ENCODE results near the gene OTUD1.

Gene OTUD1

DNA sequence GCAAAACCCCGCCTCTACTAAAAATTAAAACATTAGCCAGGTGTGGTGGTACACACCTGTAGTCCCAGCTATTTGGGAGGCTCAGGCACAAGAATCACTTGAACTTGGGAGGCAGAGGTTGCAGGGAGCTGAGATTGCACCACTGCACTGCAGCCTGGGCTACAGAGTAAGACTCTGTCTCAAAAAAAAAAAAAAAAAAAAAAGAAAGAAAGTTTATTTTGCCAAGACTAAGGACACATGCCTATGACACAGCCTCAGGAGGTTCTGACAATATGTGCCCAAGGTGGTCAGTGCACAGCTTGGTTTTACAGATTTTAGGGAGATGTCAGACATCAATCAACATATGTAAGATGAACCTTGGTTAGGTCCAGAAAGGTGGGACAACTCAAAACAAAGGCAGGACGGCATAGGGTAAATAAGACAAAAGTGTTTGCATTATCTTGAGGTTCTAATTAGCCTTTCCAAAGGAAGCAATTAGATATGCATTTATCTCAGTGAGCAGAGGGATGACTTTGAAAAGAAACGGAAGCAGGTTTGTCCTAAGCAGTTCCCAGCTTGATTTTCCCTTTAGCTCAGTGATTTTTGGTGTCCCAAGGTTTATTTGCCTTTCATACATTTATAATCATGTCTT lies 20.7 kb upstream of the OTUD1 start:
- no peak for DNase-seq (ENCODE audit: extremely low read depth, insufficient read length)
- H3K4me3 ChIP-seq (replicated peaks; ENCODE audit: low read depth, low read length) = no peak overlapping the region
- TF ChIP-seq, protein P1, sequence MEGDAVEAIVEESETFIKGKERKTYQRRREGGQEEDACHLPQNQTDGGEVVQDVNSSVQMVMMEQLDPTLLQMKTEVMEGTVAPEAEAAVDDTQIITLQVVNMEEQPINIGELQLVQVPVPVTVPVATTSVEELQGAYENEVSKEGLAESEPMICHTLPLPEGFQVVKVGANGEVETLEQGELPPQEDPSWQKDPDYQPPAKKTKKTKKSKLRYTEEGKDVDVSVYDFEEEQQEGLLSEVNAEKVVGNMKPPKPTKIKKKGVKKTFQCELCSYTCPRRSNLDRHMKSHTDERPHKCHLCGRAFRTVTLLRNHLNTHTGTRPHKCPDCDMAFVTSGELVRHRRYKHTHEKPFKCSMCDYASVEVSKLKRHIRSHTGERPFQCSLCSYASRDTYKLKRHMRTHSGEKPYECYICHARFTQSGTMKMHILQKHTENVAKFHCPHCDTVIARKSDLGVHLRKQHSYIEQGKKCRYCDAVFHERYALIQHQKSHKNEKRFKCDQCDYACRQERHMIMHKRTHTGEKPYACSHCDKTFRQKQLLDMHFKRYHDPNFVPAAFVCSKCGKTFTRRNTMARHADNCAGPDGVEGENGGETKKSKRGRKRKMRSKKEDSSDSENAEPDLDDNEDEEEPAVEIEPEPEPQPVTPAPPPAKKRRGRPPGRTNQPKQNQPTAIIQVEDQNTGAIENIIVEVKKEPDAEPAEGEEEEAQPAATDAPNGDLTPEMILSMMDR (IDR thresholded peaks at IDR 0.05; ENCODE audit: insufficient read depth, low read length, poor library complexity, severe bottlenecking) = no peak
- no peaks in the 10 kb centered on the region for H3K36me3 ChIP-seq (ENCODE audit: control insufficient read depth, insufficient read depth, low read length)
- no peaks in the 10 kb centered on the region for H3K27me3 ChIP-seq (replicated peaks; ENCODE audit: control insufficient read depth, insufficient read depth, low read length)

DNA sequence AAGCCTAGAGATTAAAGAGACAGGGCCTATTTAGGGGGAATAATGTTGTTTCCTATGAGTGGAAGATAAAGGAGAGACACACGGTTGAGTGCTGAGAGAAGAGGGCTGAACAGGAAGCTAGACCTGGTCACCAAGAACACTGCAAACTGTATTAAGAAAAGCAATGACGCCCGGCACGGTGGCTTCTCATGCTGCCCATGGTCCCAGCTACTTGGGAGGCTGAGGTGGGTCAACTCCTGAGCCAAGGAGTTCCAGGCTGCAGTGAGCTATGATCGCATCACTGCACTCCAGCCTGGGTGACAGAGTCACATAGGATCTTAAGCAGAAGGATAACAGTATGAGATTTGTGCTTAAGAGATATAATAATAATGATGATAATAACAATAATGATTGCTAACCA lies 19.7 kb upstream of the OTUD1 start:
- no peaks in the 10 kb centered on the region for H3K27me3 ChIP-seq (replicated peaks; ENCODE audit: control insufficient read depth, insufficient read depth, low read length)
- no peak for DNase-seq (ENCODE audit: extremely low read depth, insufficient read length)

DNA sequence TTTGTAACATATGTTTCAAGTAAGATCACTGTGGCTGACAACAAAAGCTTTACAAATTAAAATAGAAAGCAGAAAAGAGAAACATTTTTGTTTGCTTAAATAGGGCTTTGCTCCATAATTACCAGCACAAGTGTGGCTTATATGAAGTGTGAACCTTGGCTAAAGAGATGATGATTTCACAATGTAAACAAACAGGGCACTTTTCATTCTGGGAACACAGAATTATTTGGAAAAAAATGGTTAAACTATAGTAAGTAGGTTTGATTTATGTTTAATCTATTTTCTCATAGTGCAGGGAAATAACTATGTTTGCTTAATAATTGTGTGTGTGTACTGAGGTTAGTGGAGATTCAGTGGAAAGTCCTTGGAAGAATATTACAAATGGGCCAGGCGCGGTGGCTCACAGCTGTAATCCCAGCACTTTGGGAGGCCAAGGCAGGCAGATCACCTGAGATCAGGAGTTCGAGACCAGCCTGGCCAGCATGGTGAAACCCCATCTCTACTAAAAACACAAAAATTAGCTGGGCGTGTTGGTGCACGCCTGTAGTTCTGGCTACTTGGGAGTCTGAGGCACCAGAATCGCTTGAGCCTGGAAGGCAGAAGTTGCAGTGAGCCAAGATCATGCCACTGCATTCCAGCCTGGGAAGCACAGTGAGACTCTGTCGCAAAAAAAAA lies 19.1 kb upstream of the OTUD1 start:
- no peaks in the 10 kb centered on the region for H3K36me3 ChIP-seq (ENCODE audit: control insufficient read depth, insufficient read depth, low read length)
- TF ChIP-seq, protein P1 (IDR thresholded peaks at IDR 0.05; ENCODE audit: insufficient read depth, low read length, poor library complexity, severe bottlenecking) = no peak
- no peak for DNase-seq (ENCODE audit: extremely low read depth, insufficient read length)
- H3K4me3 ChIP-seq (replicated peaks; ENCODE audit: low read depth, low read length) = no peak overlapping the region
- H3K27me3 ChIP-seq (replicated peaks; ENCODE audit: control insufficient read depth, insufficient read depth, low read length) = no peaks in the 10 kb centered on the region

More for the DNA sequence above, 19.7 kb upstream of the OTUD1 start:
- Histone ChIP-seq H3K36me3 (ENCODE audit: control insufficient read depth, insufficient read depth, low read length) (no peaks in the 10 kb centered on the region), H3K4me3 (replicated peaks; ENCODE audit: low read depth, low read length) (no peak overlapping the region)
- TF ChIP-seq, protein P1 (IDR thresholded peaks at IDR 0.05; ENCODE audit: insufficient read depth, low read length, poor library complexity, severe bottlenecking) = no peak

DNA sequence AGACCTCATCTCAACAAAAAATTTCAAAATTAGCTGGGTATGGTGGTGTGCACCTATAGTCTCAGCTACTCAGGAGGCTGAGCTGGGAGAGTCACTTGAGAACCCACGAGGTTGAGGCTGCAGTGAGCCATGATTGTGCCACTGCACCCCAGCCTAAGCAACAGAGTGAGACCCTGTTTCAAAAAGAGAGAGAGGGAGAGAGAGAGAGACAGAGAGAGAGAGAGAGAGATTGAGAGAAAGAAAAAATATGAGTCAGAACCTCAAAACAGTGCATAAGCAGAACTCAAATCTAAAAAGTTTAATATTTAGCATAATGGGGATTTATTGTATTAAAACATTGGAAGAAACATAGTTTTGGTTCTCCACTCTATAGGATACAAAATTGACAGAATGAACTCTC lies 17.5 kb upstream of the OTUD1 start:
- no peak for DNase-seq (ENCODE audit: extremely low read depth, insufficient read length)
- no peak overlapping the region for H3K4me3 ChIP-seq (replicated peaks; ENCODE audit: low read depth, low read length)
- H3K27me3 ChIP-seq (replicated peaks; ENCODE audit: control insufficient read depth, insufficient read depth, low read length) = no peaks in the 10 kb centered on the region
- no peaks in the 10 kb centered on the region for H3K36me3 ChIP-seq (ENCODE audit: control insufficient read depth, insufficient read depth, low read length)
- TF ChIP-seq, protein P1 (IDR thresholded peaks at IDR 0.05; ENCODE audit: insufficient read depth, low read length, poor library complexity, severe bottlenecking) = no peak

DNA sequence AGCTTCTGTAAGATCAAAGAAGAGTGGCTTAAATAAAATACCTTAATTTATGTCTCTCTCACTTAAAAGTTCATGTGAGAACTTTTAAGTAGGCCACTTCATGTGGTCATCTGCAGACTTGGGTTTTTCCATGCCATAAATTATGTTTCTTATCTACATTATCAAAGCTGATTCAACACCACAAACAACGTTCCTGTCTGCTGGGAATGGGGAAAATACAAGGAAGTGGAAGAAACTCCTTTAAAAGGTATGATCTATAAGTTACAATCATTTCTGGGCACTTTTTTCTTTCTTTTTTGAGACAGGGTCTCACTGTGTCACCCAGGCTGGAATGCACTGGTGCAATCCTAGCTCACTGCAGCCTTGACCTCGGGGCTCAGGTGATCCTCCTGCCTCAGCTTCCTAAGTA lies 16.9 kb upstream of the OTUD1 start:
- Histone ChIP-seq H3K4me3 (replicated peaks; ENCODE audit: low read depth, low read length) (no peak overlapping the region), H3K27me3 (replicated peaks; ENCODE audit: control insufficient read depth, insufficient read depth, low read length) (no peaks in the 10 kb centered on the region), H3K36me3 (ENCODE audit: control insufficient read depth, insufficient read depth, low read length) (no peaks in the 10 kb centered on the region)
- TF ChIP-seq, protein P1 (IDR thresholded peaks at IDR 0.05; ENCODE audit: insufficient read depth, low read length, poor library complexity, severe bottlenecking) = no peak
- DNase-seq (ENCODE audit: extremely low read depth, insufficient read length) = no peak
